BLaER1 (cell line): ENCODE data around the gene TTC13.

ENCODE experiments used
- H3K27ac ChIP-seq: shearing (Covaris generic); formaldehyde crosslinking; 2 replicates; pipeline ENCODE4 v1.8.1; 2022
- H3K27me3 ChIP-seq: shearing (Covaris generic); formaldehyde crosslinking; 2 replicates; pipeline ENCODE4 v1.8.1; 2022
- H3K36me3 ChIP-seq: shearing (Covaris generic); formaldehyde crosslinking; 2 replicates; pipeline ENCODE4 v1.8.1; 2022
- H3K4me1 ChIP-seq: shearing (Covaris generic); formaldehyde crosslinking; 2 replicates; pipeline ENCODE4 v1.8.1; 2022
- H3K4me2 ChIP-seq: shearing (Covaris generic); formaldehyde crosslinking; 2 replicates; pipeline ENCODE4 v1.8.1; 2022
- H3K4me3 ChIP-seq: shearing (Covaris generic); formaldehyde crosslinking; 2 replicates; pipeline ENCODE4 v1.8.1; 2022
- H3K9ac ChIP-seq: shearing (Covaris generic); formaldehyde crosslinking; 2 replicates; pipeline ENCODE4 v1.8.1; 2022
- H3K9me3 ChIP-seq: shearing (Covaris generic); formaldehyde crosslinking; 2 replicates; pipeline ENCODE4 v1.8.1; 2022
- H4K20me1 ChIP-seq: shearing (Covaris generic); formaldehyde crosslinking; 2 replicates; pipeline ENCODE4 v1.8.1; 2022
- Cebpa-rat ChIP-seq: shearing (Covaris generic); IDR thresholded peaks from 2 replicates; pipeline ENCODE4 v1.8.1; 2022

TTC13 gene

GRCh38 chr1:230937371-230937770 is 41.3 kb downstream of the TTC13 start:
- H3K27ac ChIP-seq: no peak overlapping the region
- no peak overlapping the region for H3K4me3 ChIP-seq
- no peaks in the 10 kb centered on the region for H3K9me3 ChIP-seq
- TF ChIP-seq Cebpa-rat: no peak
- H4K20me1 ChIP-seq: no peaks in the 10 kb centered on the region
- H3K36me3 ChIP-seq: peaks cover 35% of the 10 kb centered on the region
- H3K9ac ChIP-seq: no peak overlapping the region
- no peaks in the 10 kb centered on the region for H3K27me3 ChIP-seq
- H3K4me1 ChIP-seq: no peaks in the 10 kb centered on the region
- H3K4me2 ChIP-seq: no peak overlapping the region

- no peak overlapping the region for H3K9ac ChIP-seq
- H3K27me3 ChIP-seq: no peaks in the 10 kb centered on the region
- no peak overlapping the region for H3K4me3 ChIP-seq
- H3K4me1 ChIP-seq: no peaks in the 10 kb centered on the region
- no peaks in the 10 kb centered on the region for H3K9me3 ChIP-seq
- TF ChIP-seq Cebpa-rat: no peak
- H3K4me2 ChIP-seq: no peak overlapping the region
- no peak overlapping the region for H3K27ac ChIP-seq
- peaks cover 37% of the 10 kb centered on the region for H3K36me3 ChIP-seq
- no peaks in the 10 kb centered on the region for H4K20me1 ChIP-seq
Measured at GRCh38 chr1:230936475-230936874, 42.2 kb downstream of the TTC13 start.

GRCh38 chr1:230935852-230936251 is 42.8 kb downstream of the TTC13 start:
- H3K36me3 ChIP-seq: peaks cover 37% of the 10 kb centered on the region
- H3K4me3 ChIP-seq: no peak overlapping the region
- H3K9ac ChIP-seq: no peak overlapping the region
- no peaks in the 10 kb centered on the region for H4K20me1 ChIP-seq
- no peaks in the 10 kb centered on the region for H3K4me1 ChIP-seq
- no peak for TF ChIP-seq Cebpa-rat
- H3K27ac ChIP-seq: no peak overlapping the region
- H3K27me3 ChIP-seq: no peaks in the 10 kb centered on the region
- no peaks in the 10 kb centered on the region for H3K9me3 ChIP-seq
- no peak overlapping the region for H3K4me2 ChIP-seq

- Histone ChIP-seq H3K9ac (no peak overlapping the region), H3K4me1 (no peaks in the 10 kb centered on the region), H3K36me3 (peaks cover 67% of the 10 kb centered on the region), H3K27me3 (no peaks in the 10 kb centered on the region), H3K27ac (no peak overlapping the region), H3K9me3 (no peaks in the 10 kb centered on the region; the same call in 1 of the 2 replicates), H3K4me3 (no peak overlapping the region), H3K4me2 (no peak overlapping the region), H4K20me1 (no peaks in the 10 kb centered on the region)
- TF ChIP-seq Cebpa-rat: no peak
Measured at GRCh38 chr1:230930986-230931385, 47.7 kb downstream of the TTC13 start.

- H3K9me3 ChIP-seq: no peaks in the 10 kb centered on the region; the same call in 1 of the 2 replicates
- H3K27ac ChIP-seq: no peak overlapping the region
- no peak overlapping the region for H3K4me3 ChIP-seq
- H3K4me1 ChIP-seq: no peaks in the 10 kb centered on the region
- H3K9ac ChIP-seq: no peak overlapping the region
- H3K27me3 ChIP-seq: no peaks in the 10 kb centered on the region
- peaks cover 84% of the 10 kb centered on the region for H3K36me3 ChIP-seq
- H4K20me1 ChIP-seq: no peaks in the 10 kb centered on the region
- no peak for TF ChIP-seq Cebpa-rat
- H3K4me2 ChIP-seq: no peak overlapping the region
Measured at GRCh38 chr1:230926182-230926581, 52.5 kb downstream of the TTC13 start.

GRCh38 chr1:230925608-230926007 is 53.1 kb downstream of the TTC13 start:
- Histone ChIP-seq H3K9ac (no peak overlapping the region), H3K4me2 (no peak overlapping the region), H4K20me1 (no peaks in the 10 kb centered on the region), H3K4me3 (no peak overlapping the region), H3K4me1 (no peaks in the 10 kb centered on the region), H3K27ac (no peak overlapping the region), H3K27me3 (no peaks in the 10 kb centered on the region), H3K36me3 (peaks cover 79% of the 10 kb centered on the region), H3K9me3 (no peaks in the 10 kb centered on the region; the same call in 1 of the 2 replicates)
- TF ChIP-seq Cebpa-rat: no peak

GRCh38 chr1:230923176-230923575 is 55.5 kb downstream of the TTC13 start:
- Histone ChIP-seq H3K4me3 (no peak overlapping the region), H3K27ac (no peak overlapping the region), H3K9me3 (no peaks in the 10 kb centered on the region), H4K20me1 (no peaks in the 10 kb centered on the region), H3K4me2 (no peak overlapping the region), H3K4me1 (no peaks in the 10 kb centered on the region; the same call in 1 of the 2 replicates), H3K27me3 (no peaks in the 10 kb centered on the region), H3K9ac (no peak overlapping the region), H3K36me3 (peaks cover 84% of the 10 kb centered on the region)
- TF ChIP-seq Cebpa-rat: no peak

- Histone ChIP-seq H3K4me1 (peaks cover 3% of the 10 kb centered on the region), H3K27ac (no peak overlapping the region), H3K9ac (no peak overlapping the region), H3K27me3 (no peaks in the 10 kb centered on the region), H3K4me2 (no peak overlapping the region), H3K4me3 (no peak overlapping the region), H3K9me3 (no peaks in the 10 kb centered on the region), H3K36me3 (peaks cover 80% of the 10 kb centered on the region), H4K20me1 (no peaks in the 10 kb centered on the region)
- no peak for TF ChIP-seq Cebpa-rat
Measured at GRCh38 chr1:230922620-230923019, 56.0 kb downstream of the TTC13 start.

GRCh38 chr1:230919207-230919606 is 59.5 kb downstream of the TTC13 start:
- Histone ChIP-seq H3K9me3 (no peaks in the 10 kb centered on the region), H3K27ac (no peak overlapping the region), H3K36me3 (peaks cover 77% of the 10 kb centered on the region), H3K9ac (no peak overlapping the region), H3K4me2 (no peak overlapping the region), H3K27me3 (no peaks in the 10 kb centered on the region), H3K4me1 (peaks cover 8% of the 10 kb centered on the region), H3K4me3 (no peak overlapping the region), H4K20me1 (no peaks in the 10 kb centered on the region)
- TF ChIP-seq Cebpa-rat: no peak

- no peaks in the 10 kb centered on the region for H3K9me3 ChIP-seq
- H3K27ac ChIP-seq: no peak overlapping the region
- H3K4me2 ChIP-seq: peak overlapping the region; percentile 48
- no peak overlapping the region for H3K4me3 ChIP-seq
- no peak for TF ChIP-seq Cebpa-rat
- no peaks in the 10 kb centered on the region for H3K27me3 ChIP-seq
- H3K9ac ChIP-seq: no peak overlapping the region
- peaks cover 8% of the 10 kb centered on the region for H3K4me1 ChIP-seq
- no peaks in the 10 kb centered on the region for H4K20me1 ChIP-seq
- peaks cover 76% of the 10 kb centered on the region for H3K36me3 ChIP-seq
Measured at GRCh38 chr1:230917284-230918135, 61.2 kb downstream of the TTC13 start.
